Colonic mucosa (tissue), 4 donors: ENCODE measurements around the gene ARID3B. TPM values are rescaled to one million over a fixed set of nuclear protein-coding genes. Genes with fewer than 3 reads are reported as not detected.
"Not testable (repeated sequence)": the region's sequence is repeated elsewhere in the genome, so short reads cannot be mapped to it uniquely, and the experiment has no call there.

Experiments used
- DNase-seq: peaks from one replicate; pipeline ENCODE4 v3.0.0-alpha.2; 2020
- H3K27ac ChIP-seq: fragments of 200-600 bp; one replicate; pipeline ENCODE4 v1.8.0; 2021
- H3K27me3 ChIP-seq: fragments of 200-600 bp; one replicate; pipeline ENCODE4 v1.8.0; 2021
- H3K36me3 ChIP-seq: fragments of 200-600 bp; one replicate; pipeline ENCODE4 v1.8.0; 2021
- H3K4me1 ChIP-seq: fragments of 200-600 bp; one replicate; pipeline ENCODE4 v1.8.0; 2021; ENCODE audit warnings: mild to moderate bottlenecking
- H3K4me3 ChIP-seq: fragments of 200-600 bp; one replicate; pipeline ENCODE4 v1.8.0; 2021
- H3K9ac ChIP-seq, 2 donors: one replicate each; pipeline ENCODE4 v1.7.0; 2013; ENCODE audit warnings: control low read depth in 2 of 2, low read depth in 2 of 2, low read length in 2 of 2
- H3K9me3 ChIP-seq: fragments of 200-600 bp; one replicate; pipeline ENCODE4 v1.8.0; 2021
- intact Hi-C: fragments of 100-400 bp; cut with DNase I; formaldehyde crosslinking; loops from one replicate; pipeline ENCODE4 v1.14.1; 2022
- total RNA-seq, 2 donors: library from RNA; stranded (reverse); fragmentation: NEBNext Ultra II Directional in 1 of 2; extraction: Animal tissue kit (Norgen Biotek cat#: 25700) in 1 of 2; gene quantifications; one replicate each; pipeline ENCODE4 v1.2.1, GENCODE V29; 2021
- TF ChIP-seq, protein P1 (sequence below): fragments of 200-600 bp; IDR thresholded peaks from one replicate; pipeline ENCODE4 v1.8.0; 2022; ENCODE audit warnings: antibody characterized with exemption, mild to moderate bottlenecking
- donor health status: healthy.
- donor health status: DM: no; HTN: no; CAD: no.
- donor health status: DM: no; HTN: no; CAD: no.

Gene ARID3B
- total RNA-seq, 2 donors from 2014 or later = 8.8 to 9.5 TPM

DNA sequence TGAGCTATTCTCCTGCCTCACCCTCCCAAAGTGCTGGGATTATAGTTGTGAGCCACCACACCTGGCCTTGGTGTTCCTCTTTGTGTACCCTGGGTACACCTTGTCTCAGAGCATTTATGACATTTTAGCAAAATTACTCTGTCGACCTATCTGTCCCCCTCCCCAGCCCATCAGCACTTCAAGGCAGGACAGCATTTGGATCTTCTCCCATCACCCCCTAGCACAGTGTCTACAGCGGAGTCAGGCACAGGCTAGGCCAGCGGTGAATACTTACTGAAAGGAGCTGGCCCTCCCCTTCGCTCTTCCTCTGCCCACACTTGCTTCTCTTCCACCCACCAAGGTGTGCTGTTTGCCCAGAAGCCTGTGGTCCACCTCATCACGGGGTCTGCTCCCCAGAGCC lies 54.3 kb downstream of the ARID3B start:
- Histone ChIP-seq H3K27ac (no peak overlapping the region), H3K36me3 (peaks cover under 1% of the 10 kb centered on the region), H3K9me3 (no peaks in the 10 kb centered on the region), H3K4me3 (no peak overlapping the region), H3K4me1 (no peaks in the 10 kb centered on the region), H3K9ac (no peak overlapping the region), H3K27me3 (no peaks in the 10 kb centered on the region)
- no peak for DNase-seq
- TF ChIP-seq, protein P1, sequence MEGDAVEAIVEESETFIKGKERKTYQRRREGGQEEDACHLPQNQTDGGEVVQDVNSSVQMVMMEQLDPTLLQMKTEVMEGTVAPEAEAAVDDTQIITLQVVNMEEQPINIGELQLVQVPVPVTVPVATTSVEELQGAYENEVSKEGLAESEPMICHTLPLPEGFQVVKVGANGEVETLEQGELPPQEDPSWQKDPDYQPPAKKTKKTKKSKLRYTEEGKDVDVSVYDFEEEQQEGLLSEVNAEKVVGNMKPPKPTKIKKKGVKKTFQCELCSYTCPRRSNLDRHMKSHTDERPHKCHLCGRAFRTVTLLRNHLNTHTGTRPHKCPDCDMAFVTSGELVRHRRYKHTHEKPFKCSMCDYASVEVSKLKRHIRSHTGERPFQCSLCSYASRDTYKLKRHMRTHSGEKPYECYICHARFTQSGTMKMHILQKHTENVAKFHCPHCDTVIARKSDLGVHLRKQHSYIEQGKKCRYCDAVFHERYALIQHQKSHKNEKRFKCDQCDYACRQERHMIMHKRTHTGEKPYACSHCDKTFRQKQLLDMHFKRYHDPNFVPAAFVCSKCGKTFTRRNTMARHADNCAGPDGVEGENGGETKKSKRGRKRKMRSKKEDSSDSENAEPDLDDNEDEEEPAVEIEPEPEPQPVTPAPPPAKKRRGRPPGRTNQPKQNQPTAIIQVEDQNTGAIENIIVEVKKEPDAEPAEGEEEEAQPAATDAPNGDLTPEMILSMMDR = no peak
- intact Hi-C loops = no loop called here

DNA sequence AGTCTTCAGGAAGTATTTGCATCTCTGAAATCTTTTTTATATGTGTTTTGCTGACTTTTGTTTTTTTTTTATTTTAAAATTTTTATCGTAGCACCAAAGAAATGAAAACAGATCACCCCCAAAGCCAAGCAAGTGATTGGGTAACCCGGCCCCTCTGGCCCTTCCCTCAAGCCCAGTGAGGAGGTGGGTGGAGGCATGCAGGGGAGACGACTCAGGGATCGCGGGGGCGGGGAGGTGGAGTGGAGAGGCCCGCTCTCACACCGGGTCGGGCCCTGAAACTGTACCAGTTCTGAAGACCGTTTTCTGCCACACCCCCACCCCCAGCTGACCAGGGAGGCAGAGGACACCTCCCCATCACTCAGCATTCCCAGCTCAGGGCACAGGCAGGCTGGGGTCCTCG lies 55.7 kb downstream of the ARID3B start:
- intact Hi-C loops, H3K36me3 ChIP-seq, DNase-seq, H3K9ac ChIP-seq, H3K27me3 ChIP-seq, H3K27ac ChIP-seq, H3K4me1 ChIP-seq, H3K9me3 ChIP-seq, H3K4me3 ChIP-seq: not testable (repeated sequence)

DNA sequence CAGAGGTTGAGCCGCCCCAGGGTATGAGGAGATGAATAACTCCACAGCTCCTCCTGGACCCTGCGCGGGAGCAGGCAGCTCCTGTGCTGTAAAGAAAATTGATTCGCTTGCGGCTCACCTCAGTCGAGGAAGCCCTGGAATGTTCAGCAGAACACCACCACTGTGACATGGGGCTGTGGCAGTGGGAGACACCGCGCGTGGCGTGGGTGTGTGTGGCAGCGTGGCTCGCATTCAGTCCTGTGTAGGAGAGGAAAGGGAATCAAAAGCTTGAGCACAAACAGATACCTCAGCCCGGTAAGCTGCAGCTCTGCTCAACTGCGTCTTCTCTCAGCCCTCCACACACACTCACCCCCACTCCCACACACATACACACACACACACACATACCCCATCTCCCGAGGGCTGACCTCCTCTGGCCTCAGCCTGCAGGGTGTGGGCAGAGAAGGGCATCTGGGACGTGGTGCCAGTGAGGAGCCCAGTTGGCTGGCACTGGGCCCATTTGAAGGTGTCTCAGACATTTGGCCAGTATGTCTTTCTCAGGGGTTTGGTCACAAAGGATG lies 56.2 kb downstream of the ARID3B start:
- H3K36me3 ChIP-seq, H3K4me3 ChIP-seq, H3K9ac ChIP-seq, H3K27ac ChIP-seq, H3K27me3 ChIP-seq, H3K4me1 ChIP-seq, H3K9me3 ChIP-seq, DNase-seq, intact Hi-C loops: not testable (repeated sequence)

DNA sequence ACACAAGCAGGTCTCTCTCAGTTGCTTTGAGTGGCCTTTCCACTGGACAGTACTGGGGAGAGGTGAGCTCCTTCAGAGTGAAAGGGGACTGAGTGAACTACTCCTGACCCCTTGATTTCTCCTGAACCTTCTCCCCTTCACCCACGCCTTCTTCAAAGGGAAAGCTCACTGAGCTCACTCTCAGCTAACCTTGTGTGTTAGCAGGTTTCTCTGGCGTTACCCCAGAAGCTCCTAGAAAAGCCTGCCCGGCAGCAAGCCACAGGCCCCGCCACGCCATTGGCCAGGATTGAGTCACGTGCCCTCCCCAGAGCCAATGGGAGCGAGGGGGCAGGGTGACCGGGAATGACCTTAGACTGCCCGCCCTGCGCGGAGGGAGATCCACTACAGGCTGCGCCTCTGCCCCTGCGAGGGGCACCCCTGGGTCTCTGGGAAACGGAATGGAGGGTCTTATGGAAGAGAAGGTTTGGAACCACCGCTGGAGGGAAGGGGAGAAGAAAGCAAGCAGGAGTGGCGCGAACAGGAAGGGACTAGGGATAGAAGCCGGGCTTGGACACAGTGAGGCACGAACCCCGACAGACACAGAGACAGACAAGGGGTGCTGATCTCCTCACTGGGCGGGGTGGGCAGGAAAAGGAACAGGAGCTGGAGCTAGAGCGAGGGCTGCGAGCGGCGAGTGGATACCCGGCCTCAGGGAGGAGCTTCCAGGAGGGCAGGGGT lies 57.3 kb downstream of the ARID3B start:
- DNase-seq = peak; percentile 99
- TF ChIP-seq, protein P1 = no peak
- H3K27me3 ChIP-seq = no peaks in the 10 kb centered on the region
- peak overlapping the region; percentile 88 to 98 for H3K9ac ChIP-seq
- no peaks in the 10 kb centered on the region for H3K9me3 ChIP-seq
- intact Hi-C loops = no loop called here
- no peaks in the 10 kb centered on the region for H3K36me3 ChIP-seq
- peak overlapping the region; percentile 80 for H3K27ac ChIP-seq
- H3K4me1 ChIP-seq = no peaks in the 10 kb centered on the region
- H3K4me3 ChIP-seq = peak overlapping the region; percentile 55

DNA sequence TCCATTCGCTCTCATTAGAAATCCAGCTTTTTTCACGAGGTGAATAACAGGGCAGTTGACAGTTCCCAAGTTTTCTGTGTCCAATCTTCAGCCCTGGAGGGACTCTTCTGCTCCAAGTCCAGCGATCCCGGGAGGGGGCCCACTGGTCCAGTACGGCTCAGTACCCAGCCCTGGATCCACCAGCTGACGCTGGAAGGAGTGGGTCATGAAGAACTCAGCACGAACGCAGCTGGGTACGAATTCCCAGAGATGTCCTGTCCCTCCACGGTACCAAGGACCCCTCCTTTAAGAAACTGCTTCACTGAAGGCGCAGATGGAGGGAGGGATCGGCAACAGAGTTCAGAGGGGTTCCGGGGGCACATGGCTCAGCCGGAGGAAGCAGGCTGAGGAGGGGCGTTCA lies 58.1 kb downstream of the ARID3B start:
- no peak for DNase-seq

DNA sequence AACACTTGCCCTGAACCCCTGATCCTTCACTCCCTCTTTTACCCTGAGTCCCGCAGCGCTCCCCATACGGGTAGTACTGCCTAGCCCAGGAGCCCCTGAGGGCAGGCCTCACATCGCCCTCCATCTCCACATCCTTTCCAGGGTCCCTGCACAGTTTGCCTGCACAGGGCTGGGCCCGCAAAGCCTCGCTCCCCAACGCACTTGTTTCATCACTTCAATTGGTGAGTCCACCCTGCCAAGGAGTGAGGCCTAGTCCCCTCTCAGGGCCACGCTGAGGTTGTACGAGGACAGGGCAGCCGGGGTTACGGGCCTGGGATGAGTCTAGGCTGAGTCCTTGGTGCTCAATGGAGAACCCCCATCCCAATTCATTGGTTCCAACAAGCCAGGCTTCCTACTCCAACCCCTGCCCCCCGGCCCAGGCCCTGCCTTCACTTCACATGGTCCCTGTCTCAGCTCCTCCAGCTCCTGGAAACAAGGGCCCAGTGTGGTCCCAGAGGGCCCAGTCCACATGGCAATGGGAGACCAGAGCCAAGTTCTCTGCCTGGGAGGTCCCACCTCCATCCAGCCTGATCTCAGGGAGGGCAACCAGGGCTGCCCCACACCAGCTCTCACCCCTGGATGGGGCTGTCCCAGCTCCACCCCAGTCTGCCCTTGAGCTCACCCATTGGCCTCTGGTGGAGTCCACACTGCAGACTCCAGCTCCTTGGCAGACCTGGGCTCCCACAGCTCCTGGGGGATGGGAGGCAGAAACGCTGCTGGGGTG lies 62.2 kb downstream of the ARID3B start:
- H3K9ac ChIP-seq = no peak overlapping the region
- DNase-seq = no peak
- no peak overlapping the region for H3K4me3 ChIP-seq
- no peak overlapping the region for H3K27ac ChIP-seq
- no peaks in the 10 kb centered on the region for H3K36me3 ChIP-seq
- no peaks in the 10 kb centered on the region for H3K4me1 ChIP-seq
- TF ChIP-seq, protein P1 = no peak
- no peaks in the 10 kb centered on the region for H3K9me3 ChIP-seq
- intact Hi-C loops = no loop called here
- no peaks in the 10 kb centered on the region for H3K27me3 ChIP-seq

More for the DNA sequence above, 58.1 kb downstream of the ARID3B start:
- H3K27ac ChIP-seq = no peak overlapping the region
- H3K4me1 ChIP-seq = no peaks in the 10 kb centered on the region
- no peaks in the 10 kb centered on the region for H3K27me3 ChIP-seq
- peak overlapping the region; percentile 88 to 98 for H3K9ac ChIP-seq
- peak overlapping the region; percentile 55 for H3K4me3 ChIP-seq
- TF ChIP-seq, protein P1 = no peak
- intact Hi-C loops = no loop called here
- no peaks in the 10 kb centered on the region for H3K36me3 ChIP-seq
- H3K9me3 ChIP-seq = no peaks in the 10 kb centered on the region
